ENCODE data around the gene KRTAP10-3.
"Not testable (repeated sequence)": the region's sequence is repeated elsewhere in the genome, so short reads cannot be mapped to it uniquely, and the experiment has no call there.

KRTAP10-3 gene, protein sequence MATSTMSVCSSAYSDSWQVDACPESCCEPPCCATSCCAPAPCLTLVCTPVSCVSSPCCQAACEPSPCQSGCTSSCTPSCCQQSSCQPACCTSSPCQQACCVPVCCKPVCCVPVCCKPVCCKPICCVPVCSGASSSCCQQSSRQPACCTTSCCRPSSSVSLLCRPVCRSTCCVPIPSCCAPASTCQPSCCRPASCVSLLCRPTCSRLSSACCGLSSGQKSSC

DNA sequence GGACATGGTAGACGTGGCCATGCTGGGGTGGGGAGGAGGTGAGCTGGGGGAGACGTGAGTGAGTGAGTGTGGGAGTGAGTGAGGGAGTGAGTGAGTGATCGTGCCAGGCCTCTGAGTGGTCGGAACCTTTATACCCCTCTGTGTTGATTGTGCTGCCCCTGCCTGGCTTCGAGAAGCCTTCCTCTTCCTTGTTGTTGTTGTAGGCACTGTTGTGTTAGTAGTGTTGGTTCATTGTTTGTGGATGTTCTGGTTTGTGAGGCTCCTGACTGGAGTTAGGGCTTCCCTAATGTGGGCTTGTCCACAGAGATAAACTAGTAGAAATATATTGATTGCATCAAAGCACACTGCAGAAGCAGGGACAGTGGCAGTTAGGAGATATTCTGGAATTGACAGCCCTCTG is at the start of gene KRTAP10-3:
KRTAP10-3 (minus strand) TSS at position 101 of the 400 bp plus-strand sequence; CDS start at position 21, 80 bp downstream.
- no peak for DNase-seq (ENCODE audit: extremely low read depth in 1 of 2, low read depth in 1 of 2)

DNA sequence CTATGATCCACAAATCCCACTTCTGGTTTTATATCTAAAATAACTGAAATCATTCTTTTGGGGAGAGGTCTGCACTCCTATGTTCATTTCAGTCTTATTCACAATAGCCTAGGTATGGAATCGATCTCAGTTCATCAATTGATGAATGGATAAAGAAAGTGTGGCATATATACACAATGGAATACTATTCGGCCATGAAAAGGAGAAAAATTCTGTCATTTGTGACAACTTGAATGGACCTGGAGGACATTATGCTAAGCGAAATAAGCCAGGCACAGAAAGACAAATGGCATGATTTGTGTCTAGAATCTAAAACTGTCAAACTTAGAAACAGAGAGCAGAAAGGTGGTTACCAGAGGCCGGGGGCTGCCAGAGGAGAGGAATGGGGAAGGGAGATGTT is 47.9 kb upstream of the KRTAP10-3 start:
- DNase-seq (ENCODE audit: extremely low read depth in 1 of 2, low read depth in 1 of 2) = no peak

DNA sequence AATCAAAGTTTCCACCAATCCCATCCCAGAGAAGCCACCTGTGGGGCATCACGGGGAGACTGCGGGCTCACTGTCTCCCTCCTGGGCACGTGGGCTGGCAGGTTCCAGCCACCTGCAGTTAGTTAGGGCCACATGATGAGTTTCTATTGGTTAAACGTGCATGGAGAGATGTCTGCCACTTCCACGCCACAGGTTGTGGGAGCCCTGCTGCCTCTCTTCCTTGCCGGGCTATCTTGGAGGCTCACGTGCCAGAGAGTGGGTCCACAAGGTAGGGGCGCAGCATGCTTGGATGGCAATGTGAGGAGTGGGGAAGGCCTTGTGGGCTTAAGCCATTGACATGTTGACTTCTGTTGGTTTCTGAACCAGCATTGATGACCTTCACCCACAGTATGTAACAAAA is 45.3 kb upstream of the KRTAP10-3 start:
- no peak for DNase-seq (ENCODE audit: extremely low read depth in 1 of 2, low read depth in 1 of 2)

DNA sequence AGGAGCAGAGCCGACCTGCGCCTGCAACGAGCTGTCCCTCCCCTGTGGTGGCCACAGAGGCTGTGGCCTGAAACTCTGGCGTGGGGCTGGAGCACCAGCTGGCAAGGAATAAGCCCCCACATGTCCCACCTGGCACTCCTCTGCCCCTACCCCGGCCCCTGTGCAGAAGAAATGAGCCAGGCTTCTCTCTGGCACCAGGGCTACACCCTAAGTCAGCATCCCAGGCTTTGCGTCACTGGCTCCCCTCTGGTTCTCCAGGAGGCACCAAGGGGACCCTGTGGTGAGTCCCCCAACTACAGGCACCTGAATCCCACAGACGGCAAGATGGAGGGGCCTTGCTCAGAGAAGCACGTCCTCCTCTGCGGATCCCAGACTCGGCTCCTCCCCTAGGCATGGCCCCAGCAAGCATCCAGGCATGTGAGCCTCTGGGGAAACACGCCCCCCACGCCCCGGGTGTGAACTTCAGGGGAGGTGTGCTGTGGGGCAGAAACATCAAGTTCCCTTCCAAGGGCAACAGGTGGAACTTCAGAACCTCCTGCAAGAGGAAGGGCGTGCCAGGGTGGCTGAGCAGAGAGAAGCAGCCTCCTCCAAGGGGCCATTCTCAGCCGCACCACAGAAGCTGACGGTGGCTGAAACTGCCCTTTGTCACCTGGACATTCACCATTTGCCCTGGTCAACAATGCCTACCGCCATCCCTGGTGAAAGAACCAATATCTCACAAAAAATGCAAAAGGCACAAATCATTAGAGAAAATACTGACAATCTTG is 44.7 kb upstream of the KRTAP10-3 start:
- no peak for DNase-seq (ENCODE audit: extremely low read depth in 1 of 2, low read depth in 1 of 2)

DNA sequence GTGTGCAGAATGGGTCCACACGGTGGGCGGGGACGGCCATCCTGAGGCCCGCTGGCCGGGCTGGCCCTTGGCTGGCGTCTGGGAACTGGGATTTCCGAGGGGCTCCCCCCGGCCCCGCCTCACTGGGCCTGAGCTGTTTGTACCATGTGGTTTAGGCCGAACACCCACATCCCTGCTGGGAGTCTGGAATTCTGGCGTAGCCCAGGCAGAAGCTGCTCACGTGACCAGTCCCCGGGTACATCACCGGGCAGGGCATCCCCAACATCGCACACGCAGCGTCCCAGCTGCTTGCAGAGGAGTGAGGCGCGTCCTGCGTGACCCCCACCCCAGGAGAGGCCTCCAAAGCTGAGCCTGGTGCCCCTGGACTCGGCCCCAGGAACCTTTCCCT is 43.9 kb upstream of the KRTAP10-3 start:
- no peak for DNase-seq (ENCODE audit: extremely low read depth in 1 of 2, low read depth in 1 of 2)

DNA sequence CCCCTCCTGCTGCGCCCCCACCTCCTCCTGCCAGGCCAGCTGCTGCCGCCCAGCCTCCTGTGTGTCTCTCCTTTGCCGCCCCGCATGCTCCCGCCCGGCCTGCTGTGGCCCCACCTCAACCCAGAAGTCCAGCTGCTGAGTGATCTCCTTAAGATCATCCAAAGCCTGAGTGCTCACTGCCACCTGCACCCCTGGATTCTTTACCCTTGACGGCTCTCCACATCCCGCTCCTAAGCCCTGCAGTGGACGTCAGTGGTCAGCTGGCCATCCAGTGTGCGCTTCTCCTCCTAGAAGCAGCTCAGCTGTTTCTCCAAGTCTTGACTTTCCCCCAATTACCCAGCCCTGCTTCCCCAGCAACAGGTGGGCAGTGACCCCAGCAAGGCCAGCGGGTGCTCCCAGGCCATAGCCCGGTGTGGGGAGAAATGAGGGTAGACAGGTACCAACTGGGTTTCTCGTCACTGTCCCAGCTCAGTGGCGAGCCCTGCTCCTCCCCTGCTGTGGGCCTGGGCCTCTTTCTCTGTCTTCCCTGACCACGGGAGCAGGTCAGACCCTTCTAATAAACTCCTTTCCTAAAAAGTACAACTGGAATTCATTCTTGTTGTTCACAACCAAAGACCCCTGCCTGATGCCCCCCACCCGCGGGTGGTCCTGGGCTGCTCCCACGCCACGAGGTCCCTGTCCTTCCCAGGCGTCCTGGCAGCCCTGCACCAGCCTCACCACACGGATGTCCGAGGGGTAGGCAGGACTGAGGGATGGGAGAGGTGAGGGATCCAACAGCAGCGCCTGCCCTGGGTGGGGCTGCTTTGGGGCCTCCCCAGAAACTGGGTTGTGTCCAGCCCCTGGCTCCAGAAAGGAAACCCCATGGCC is 43.2 kb upstream of the KRTAP10-3 start:
- no peak for DNase-seq (ENCODE audit: extremely low read depth in 1 of 2, low read depth in 1 of 2)

DNA sequence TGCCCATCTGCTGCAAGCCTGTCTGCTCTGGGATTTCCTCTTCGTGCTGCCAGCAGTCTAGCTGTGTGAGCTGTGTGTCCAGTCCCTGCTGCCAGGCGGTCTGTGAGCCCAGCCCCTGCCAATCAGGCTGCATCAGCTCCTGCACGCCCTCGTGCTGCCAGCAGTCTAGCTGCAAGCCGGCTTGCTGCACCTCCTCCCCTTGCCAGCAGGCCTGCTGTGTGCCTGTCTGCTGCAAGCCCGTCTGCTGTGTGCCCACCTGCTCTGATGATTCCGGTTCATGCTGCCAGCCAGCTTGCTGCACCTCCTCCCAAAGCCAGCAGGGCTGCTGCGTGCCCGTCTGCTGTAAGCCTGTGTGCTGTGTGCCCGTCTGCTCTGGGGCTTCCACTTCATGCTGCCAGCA is 42.5 kb upstream of the KRTAP10-3 start:
- not testable (repeated sequence) for DNase-seq (ENCODE audit: extremely low read depth in 1 of 2, low read depth in 1 of 2)

DNA sequence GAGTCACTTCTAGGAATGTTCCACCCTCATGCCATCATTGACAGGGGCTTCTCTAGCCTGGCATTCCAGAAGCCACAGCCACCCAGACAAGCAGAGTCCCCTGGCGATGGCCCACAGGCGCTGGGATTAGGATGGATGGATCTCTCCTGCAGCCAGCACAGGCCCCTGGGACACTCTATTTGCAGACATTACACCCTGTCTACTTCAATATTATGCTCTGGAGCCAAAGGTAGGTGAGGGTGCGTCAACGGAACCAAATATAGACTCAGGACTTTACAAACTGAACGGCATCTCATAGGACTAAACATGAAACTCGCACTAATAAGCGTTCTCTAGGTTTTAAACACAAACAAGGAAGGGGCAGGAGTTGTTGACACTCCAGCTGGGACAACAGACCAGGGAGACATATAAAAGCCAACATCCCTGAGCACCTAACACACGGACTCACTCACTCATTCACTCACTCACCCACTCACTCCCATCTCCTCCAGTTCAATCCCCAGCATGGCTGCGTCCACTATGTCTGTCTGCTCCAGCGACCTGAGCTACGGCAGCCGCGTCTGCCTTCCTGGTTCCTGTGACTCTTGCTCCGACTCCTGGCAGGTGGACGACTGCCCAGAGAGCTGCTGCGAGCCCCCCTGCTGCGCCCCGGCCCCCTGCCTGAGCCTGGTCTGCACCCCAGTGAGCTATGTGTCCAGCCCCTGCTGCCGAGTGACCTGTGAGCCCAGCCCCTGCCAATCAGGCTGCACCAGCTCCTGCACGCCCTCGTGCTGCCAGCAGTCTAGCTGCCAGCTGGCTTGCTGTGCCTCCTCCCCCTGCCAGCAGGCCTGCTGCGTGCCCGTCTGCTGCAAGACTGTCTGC is 41.8 kb upstream of the KRTAP10-3 start, which contains the start of gene KRTAP10-7:
KRTAP10-7 (plus strand) TSS at position 480 of the 861 bp plus-strand sequence; CDS start at position 505, 25 bp downstream.
- DNase-seq (ENCODE audit: extremely low read depth in 1 of 2, low read depth in 1 of 2) = not testable (repeated sequence)

DNA sequence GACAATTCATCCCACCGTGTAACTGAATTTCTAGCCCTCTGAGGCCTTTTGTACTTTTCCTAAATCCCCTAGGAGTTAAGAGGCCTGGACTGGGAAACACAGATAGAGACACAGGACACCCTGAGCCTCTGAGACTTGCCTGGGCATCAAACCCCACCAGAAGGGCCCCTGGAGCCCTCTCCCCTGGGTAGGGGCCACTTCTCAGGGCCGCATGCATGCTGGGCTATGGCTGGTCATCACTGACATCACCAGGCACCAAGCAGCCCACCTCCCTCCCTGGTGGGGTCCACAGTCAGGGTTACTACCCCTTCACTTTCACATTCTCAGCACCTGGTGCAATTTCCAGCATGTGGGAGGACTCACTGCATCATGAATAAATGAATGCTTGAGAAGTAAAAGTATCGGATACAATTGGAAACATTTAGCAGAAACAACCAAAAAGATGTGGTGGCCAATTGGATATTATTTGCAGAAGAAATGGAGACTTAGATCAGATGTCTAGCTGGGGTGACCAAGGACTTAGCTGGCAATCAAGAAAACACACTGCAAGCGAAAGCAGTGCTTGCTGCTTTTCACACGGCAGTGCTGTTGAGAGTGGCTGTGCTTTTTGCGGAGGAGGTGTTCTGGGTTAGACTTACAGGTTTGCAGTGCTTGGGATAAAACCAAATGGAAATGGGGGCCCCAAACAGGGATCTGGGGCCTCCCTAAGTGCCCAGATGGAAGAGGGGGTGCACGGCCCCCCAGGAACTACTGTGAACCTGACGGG is 40.9 kb upstream of the KRTAP10-3 start:
- no peak for DNase-seq (ENCODE audit: extremely low read depth in 1 of 2, low read depth in 1 of 2)

DNA sequence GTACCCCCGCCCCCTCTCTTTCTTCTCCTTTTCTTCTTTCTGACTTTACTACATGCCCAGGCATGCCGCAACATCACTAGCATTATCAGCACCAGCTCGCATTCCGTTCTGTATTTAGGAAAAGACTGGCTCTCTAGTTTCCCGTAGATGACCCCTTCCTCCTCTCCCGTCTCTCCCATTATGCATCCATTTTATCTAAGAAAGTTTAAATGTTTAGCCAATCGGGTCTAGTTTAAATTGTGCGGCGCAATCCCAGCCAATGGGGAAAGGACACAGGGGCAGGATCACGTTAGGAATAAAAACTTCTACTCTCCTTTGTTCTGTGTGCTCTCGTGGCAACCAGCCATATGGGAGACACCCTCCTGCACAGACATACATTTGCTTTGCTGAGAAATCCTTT is 39.5 kb upstream of the KRTAP10-3 start:
- DNase-seq (ENCODE audit: extremely low read depth in 1 of 2, low read depth in 1 of 2) = no peak

DNA sequence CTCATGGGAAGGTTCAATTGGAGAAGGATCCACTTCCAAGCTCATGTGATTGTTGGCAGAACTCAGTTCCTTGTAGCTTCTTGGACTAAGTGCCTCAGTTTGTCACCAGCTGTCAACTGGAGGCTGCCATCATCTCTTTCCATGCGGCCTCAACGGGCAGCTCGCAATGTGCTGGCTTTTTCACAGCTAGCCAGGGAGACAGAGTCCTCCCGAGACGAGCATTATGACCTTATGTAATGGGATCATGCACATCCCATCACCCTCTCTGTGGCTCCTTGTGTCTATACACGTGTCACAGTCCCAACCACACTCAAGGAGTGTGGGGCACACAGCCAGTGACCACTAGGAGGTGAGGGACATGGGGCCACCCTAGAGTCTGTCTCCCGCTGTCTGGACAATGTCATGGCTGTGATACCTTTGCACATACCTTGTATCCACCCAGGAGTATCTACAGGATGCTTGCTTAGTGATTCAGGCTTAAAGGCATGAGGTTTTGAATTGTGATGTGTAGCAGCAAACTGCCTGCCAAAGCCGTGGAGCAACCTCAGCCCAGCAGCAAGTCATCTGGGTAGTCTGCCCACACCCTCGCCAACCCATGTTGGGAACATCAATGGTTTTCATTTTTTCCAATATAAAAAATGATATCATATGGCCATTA is 37.6 kb upstream of the KRTAP10-3 start:
- DNase-seq (ENCODE audit: extremely low read depth in 1 of 2, low read depth in 1 of 2) = no peak

DNA sequence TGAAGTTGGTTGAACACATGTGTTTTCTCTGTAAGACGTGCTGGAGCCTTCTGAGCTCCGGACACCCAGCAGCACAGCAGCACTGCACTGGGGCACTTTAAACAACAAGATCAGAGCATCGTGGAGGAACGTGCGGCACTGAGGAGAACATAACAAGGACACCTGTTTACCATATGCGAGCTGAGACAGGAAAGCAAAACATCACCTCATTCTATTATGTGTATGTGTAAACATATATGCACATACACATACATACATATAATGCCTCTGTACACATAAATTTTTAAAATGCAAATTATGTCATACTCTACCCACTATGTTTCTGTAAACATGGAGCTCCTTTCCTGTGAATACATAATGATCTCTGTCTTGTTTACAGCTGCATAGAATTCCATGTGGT is 36.9 kb upstream of the KRTAP10-3 start:
- no peak for DNase-seq (ENCODE audit: extremely low read depth in 1 of 2, low read depth in 1 of 2)

DNA sequence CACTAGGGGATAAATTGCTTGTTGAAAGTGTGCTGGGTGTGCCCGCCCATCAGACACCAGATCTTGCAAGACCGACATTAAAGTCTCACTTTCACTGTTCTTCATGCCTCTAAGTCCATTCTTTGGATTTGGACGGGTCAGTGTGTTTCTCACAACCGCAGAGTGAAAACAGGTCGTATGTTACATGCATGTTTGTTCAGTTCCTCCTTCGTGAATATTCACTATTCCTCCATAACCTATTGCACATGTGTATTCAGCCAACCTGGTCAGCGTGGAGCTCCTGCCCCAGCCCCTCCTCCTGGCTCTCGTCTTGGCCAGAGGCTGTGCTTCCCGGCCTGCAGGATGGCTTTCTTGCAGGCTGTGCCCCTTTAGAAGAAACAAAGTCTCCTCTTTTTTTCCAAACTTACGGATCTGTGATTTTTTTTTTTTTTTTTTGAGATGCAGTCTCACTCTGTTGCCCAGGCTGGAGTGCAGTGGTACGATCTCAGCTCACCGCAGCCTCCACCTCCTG is 35.9 kb upstream of the KRTAP10-3 start:
- no peak for DNase-seq (ENCODE audit: extremely low read depth in 1 of 2, low read depth in 1 of 2)

DNA sequence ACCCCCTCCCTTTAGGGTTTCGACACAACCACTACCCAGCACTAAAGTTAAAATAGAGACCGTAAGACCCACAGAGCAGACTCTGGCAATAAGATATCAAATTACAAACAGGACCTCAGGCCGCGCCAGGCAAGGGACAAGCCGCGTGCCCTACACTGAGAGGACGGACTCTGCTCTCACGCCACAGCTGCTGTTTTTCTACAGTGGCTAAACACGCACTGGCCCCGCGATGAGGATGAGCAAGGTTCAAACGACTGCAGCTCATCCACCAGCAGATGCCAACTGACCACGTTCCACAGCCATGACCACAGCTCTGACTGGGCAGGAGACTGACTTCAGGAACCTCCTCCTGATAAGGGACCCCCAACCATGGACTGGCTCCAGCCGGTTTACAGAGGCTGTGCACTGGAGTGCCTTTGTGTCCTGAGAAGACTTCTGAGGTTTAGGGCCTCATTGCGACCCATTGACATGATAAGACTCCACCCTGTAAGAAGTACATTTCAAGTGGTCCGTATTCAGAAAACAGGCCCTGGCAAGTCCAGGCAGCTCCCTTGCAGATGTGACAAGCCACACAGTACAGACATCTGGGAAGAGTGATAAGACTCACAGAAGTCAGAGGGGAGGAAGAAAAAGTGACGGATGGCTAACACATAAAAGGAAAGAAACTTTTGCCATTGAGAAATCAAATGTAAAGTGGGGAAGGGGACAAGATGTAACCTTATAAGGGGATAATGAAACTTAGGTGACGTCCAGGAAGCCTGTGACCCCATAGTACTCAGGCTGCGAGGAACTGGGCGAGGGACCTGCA is 35.2 kb upstream of the KRTAP10-3 start:
- DNase-seq (ENCODE audit: extremely low read depth in 1 of 2, low read depth in 1 of 2) = no peak

DNA sequence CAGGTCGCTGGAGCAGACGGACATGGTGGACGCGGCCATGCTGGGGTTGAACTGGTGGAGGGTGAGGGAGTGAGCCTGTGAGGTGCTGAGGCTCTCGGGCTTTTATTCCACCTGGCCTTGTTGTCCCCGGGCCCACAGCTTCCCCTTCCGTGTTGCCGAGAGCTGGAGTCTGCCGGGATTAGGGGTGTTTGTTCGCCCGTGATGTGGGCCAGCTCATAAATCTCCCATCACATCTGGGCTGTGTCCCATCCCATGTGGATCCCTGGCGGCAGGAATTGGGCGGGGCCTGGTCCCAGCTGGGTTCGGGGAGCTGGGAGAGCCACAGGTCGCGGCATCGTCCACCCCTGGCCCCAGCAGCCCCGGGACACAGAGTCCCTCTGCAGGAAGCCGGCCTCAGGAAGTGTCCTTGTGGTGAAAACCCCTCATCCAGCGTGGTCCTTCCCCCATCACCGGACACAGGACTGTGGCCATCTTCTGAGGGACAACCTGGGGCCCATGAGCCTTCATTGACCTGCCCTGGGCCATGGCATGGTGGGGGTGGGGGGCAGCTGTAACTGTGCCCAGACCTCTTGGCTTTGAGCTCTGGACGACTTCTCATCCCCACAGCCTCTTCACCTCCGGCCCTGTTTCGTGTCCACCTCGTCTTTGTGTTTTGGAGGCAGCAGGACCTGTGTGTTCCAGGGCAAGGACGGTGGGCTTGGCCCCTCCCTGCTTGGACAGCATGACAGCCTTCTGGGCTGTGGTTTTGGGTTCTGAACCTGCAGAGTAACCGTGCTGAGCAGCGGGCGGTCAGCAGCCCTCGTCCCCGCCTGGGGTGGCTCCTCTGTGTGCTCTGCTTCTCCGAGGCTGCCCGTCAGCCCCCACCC is 34.1 kb upstream of the KRTAP10-3 start, which contains the start of gene KRTAP10-6:
KRTAP10-6 (minus strand) TSS at position 60 of the 866 bp plus-strand sequence; CDS start at position 39, 21 bp downstream.
- no peak for DNase-seq (ENCODE audit: extremely low read depth in 1 of 2, low read depth in 1 of 2)

DNA sequence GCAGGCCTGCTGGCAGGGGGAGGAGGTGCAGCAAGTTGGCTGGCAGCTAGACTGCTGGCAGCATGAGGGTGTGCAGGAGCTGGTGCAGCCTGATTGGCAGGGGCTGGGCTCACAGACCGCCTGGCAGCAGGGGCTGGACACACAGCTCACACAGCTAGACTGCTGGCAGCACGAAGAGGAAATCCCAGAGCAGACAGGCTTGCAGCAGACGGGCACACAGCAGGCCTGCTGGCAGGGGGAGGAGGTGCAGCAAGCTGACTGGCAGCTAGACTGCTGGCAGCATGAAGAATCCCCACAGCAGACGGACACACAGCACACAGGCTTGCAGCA is 33.2 kb upstream of the KRTAP10-3 start:
- DNase-seq (ENCODE audit: extremely low read depth in 1 of 2, low read depth in 1 of 2) = not testable (repeated sequence)

Data from activated CD8-positive, alpha-beta memory T cell treated with anti-CD3 and anti-CD28 coated beads for 1 hour (primary cell).